ENCODE measurements around the gene DLG2. TPM values are rescaled to one million over a fixed set of nuclear protein-coding genes. Genes with fewer than 3 reads are reported as not detected.

Gene DLG2
- total and polyA plus RNA-seq, 4 donors: 0.30 to 5.5 (median 0.68) TPM

GRCh38 chr11:84819537-84819936 lies 807.6 kb downstream of the DLG2 start (continued):
- TF ChIP-seq REST (IDR thresholded peaks at IDR 0.05) (no peak), YY1 (IDR thresholded peaks at IDR 0.05) (no peak), SP1 (IDR thresholded peaks at IDR 0.05) (no peak)

- no peak overlapping the region for H3K27ac ChIP-seq (ENCODE audit: low read depth in 1 of 2, low read length in 2 of 2)
- no peaks in the 10 kb centered on the region for H3K4me1 ChIP-seq (ENCODE audit: control insufficient read depth in 4 of 4, insufficient read depth in 4 of 4, low read length in 3 of 4)
- TF ChIP-seq GABPA (IDR thresholded peaks at IDR 0.05 in 1 of 2, conservative IDR thresholded peaks at IDR 0.05 in 1 of 2): no peak
- TF ChIP-seq ATF3 (IDR thresholded peaks at IDR 0.05): no peak
- TF ChIP-seq FOXA1 (IDR thresholded peaks at IDR 0.05): no peak
- TF ChIP-seq FOXA2 (IDR thresholded peaks at IDR 0.05): no peak
- TF ChIP-seq ZBTB33 (IDR thresholded peaks at IDR 0.05): no peak
- no peak for TF ChIP-seq REST (IDR thresholded peaks at IDR 0.05)
- no peak for TF ChIP-seq RXRA (IDR thresholded peaks at IDR 0.05)
- no peak for TF ChIP-seq CTCF (IDR thresholded peaks at IDR 0.05; ENCODE audit: low read depth, low read length, missing input control)
- WGBS: 58% methylated on average over 1 of the region's 1 CpG
- no peaks in the 10 kb centered on the region for H3K36me3 ChIP-seq (ENCODE audit: control insufficient read depth in 4 of 4, insufficient read depth in 3 of 4, low read depth in 1 of 4, low read length in 3 of 4)
- no peaks in the 10 kb centered on the region for H3K27me3 ChIP-seq (ENCODE audit: control insufficient read depth in 4 of 4, insufficient read depth in 4 of 4, low read length in 3 of 4)
- no peak overlapping the region for H3K4me3 ChIP-seq (ENCODE audit: low read depth in 1 of 3, low read length in 3 of 3)
- H3K9ac ChIP-seq (ENCODE audit: low read depth in 1 of 2, low read length in 2 of 2): no peak overlapping the region
- DNase-seq (ENCODE audit: low spot score): no peak
- no peaks in the 10 kb centered on the region for H3K9me3 ChIP-seq (ENCODE audit: control insufficient read depth in 4 of 4, low read length in 3 of 4)
These were observed 808.0 kb downstream of the DLG2 start for GRCh38 chr11:84819128-84819527.
